Measurements from ENCODE around the gene NBPF11. TPM values are rescaled to one million over a fixed set of nuclear protein-coding genes. Genes with fewer than 3 reads are reported as not detected.

The NBPF11 gene
- total RNA-seq, 1 experiment from 2014 or later: 12.8 TPM

- no peak overlapping the region for H3K27ac Mint-ChIP-seq (ENCODE audit: unreplicated experiment)
- no peaks in the 10 kb centered on the region for H3K27me3 Mint-ChIP-seq (ENCODE audit: insufficient read depth, unreplicated experiment)
- POLR2A ChIA-PET: no interaction called here
- no peaks in the 10 kb centered on the region for H3K9me3 ChIP-seq
- TF ChIP-seq, protein P1, sequence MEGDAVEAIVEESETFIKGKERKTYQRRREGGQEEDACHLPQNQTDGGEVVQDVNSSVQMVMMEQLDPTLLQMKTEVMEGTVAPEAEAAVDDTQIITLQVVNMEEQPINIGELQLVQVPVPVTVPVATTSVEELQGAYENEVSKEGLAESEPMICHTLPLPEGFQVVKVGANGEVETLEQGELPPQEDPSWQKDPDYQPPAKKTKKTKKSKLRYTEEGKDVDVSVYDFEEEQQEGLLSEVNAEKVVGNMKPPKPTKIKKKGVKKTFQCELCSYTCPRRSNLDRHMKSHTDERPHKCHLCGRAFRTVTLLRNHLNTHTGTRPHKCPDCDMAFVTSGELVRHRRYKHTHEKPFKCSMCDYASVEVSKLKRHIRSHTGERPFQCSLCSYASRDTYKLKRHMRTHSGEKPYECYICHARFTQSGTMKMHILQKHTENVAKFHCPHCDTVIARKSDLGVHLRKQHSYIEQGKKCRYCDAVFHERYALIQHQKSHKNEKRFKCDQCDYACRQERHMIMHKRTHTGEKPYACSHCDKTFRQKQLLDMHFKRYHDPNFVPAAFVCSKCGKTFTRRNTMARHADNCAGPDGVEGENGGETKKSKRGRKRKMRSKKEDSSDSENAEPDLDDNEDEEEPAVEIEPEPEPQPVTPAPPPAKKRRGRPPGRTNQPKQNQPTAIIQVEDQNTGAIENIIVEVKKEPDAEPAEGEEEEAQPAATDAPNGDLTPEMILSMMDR (IDR thresholded peaks at IDR 0.05; ENCODE audit: insufficient read depth in 1 of 2, low read depth in 1 of 2, low read length in 1 of 2, severe bottlenecking in 1 of 2, unreplicated experiment in 1 of 2): no peak
- no peaks in the 10 kb centered on the region for H3K4me1 Mint-ChIP-seq (ENCODE audit: low read depth, unreplicated experiment)
- CTCF ChIA-PET: no interaction called here
- intact Hi-C loops (cut with micrococcal nuclease; ENCODE audit: unreplicated experiment): no loop called here
- no peak overlapping the region for H3K4me3 Mint-ChIP-seq (ENCODE audit: unreplicated experiment)
- no peak overlapping the region for H3K4me3 ChIP-seq (ENCODE audit: low read depth, low read length)
- H3K27me3 ChIP-seq (replicated peaks; ENCODE audit: control insufficient read depth, insufficient read depth, low read length): no peaks in the 10 kb centered on the region
- H3K9me3 Mint-ChIP-seq (ENCODE audit: unreplicated experiment): peaks cover 9% of the 10 kb centered on the region
- no peaks in the 10 kb centered on the region for H3K36me3 ChIP-seq (ENCODE audit: control insufficient read depth, insufficient read depth, low read length)
- H3K36me3 Mint-ChIP-seq (ENCODE audit: insufficient read depth, unreplicated experiment): no peaks in the 10 kb centered on the region
- BruUV-seq (replicated peaks): no TSS peak
- DNase-seq: no peak
- H3K4me1 ChIP-seq: peaks cover 2% of the 10 kb centered on the region; the same call in 1 of the 2 replicates
These were observed 9.2 kb upstream of the NBPF11 start for GRCh38 chr1:148161053-148161901.

DNA sequence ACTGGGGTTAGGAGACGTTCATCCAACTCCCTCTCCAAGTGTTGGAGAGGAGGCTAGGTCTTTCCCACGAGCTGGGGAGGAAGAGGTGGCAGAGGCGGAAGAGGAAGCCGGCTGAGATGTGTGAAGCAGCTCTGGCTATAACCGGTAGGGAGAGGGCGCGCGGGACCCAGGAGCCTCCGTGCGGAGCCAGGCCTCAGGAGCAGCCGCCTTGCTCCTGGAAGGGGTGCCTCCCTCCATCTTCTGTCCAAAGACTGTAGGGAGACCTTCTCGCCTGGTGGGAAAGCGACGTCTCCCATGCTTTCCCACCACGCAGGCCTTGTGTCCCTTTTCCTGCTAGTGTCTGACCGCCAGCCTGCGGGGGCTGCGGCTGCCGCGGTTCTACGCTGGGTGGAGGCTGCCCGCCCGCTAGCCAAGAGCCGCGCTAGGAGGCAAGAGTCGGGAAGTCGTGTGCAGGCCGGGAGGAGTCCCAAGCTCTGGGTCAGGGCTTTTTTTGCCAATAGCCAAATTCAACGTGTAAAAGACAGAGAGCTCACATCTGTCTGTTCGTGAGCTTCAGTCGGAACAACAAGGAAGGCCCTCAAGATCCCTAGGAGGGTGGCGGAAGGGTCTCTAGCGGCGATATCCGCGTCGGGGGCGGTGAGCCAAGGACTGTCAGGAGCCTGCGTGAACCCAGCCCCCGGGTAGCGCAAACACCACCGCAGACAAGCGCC lies 8.4 kb upstream of the NBPF11 start:
- Mint-ChIP-seq H3K9me3 (ENCODE audit: unreplicated experiment) (peaks cover 9% of the 10 kb centered on the region), H3K27ac (ENCODE audit: unreplicated experiment) (no peak overlapping the region), H3K27me3 (ENCODE audit: insufficient read depth, unreplicated experiment) (no peaks in the 10 kb centered on the region), H3K4me1 (ENCODE audit: low read depth, unreplicated experiment) (no peaks in the 10 kb centered on the region), H3K36me3 (ENCODE audit: insufficient read depth, unreplicated experiment) (no peaks in the 10 kb centered on the region), H3K4me3 (ENCODE audit: unreplicated experiment) (no peak overlapping the region)
- H3K9me3 ChIP-seq: no peaks in the 10 kb centered on the region
- no peak overlapping the region for H3K4me3 ChIP-seq (ENCODE audit: low read depth, low read length)
- no peaks in the 10 kb centered on the region for H3K4me1 ChIP-seq
- TF ChIP-seq, protein P1 (IDR thresholded peaks at IDR 0.05; ENCODE audit: insufficient read depth in 1 of 2, low read depth in 1 of 2, low read length in 1 of 2, severe bottlenecking in 1 of 2, unreplicated experiment in 1 of 2): no peak
- intact Hi-C loops (cut with micrococcal nuclease; ENCODE audit: unreplicated experiment): no loop called here
- no TSS peak for BruUV-seq (replicated peaks)
- ChIA-PET POLR2A (no interaction called here), CTCF (no interaction called here)
- H3K36me3 ChIP-seq (ENCODE audit: control insufficient read depth, insufficient read depth, low read length): no peaks in the 10 kb centered on the region
- no peak for DNase-seq
- no peaks in the 10 kb centered on the region for H3K27me3 ChIP-seq (replicated peaks; ENCODE audit: control insufficient read depth, insufficient read depth, low read length)

- Mint-ChIP-seq H3K9me3 (ENCODE audit: unreplicated experiment) (peaks cover 9% of the 10 kb centered on the region), H3K27me3 (ENCODE audit: insufficient read depth, unreplicated experiment) (no peaks in the 10 kb centered on the region), H3K4me1 (ENCODE audit: low read depth, unreplicated experiment) (no peaks in the 10 kb centered on the region), H3K4me3 (ENCODE audit: unreplicated experiment) (no peak overlapping the region), H3K36me3 (ENCODE audit: insufficient read depth, unreplicated experiment) (no peaks in the 10 kb centered on the region), H3K27ac (ENCODE audit: unreplicated experiment) (no peak overlapping the region)
- TF ChIP-seq, protein P1 (IDR thresholded peaks at IDR 0.05; ENCODE audit: insufficient read depth in 1 of 2, low read depth in 1 of 2, low read length in 1 of 2, severe bottlenecking in 1 of 2, unreplicated experiment in 1 of 2): no peak
- Histone ChIP-seq H3K4me1 (no peaks in the 10 kb centered on the region), H3K9me3 (no peaks in the 10 kb centered on the region), H3K27me3 (replicated peaks; ENCODE audit: control insufficient read depth, insufficient read depth, low read length) (no peaks in the 10 kb centered on the region), H3K36me3 (ENCODE audit: control insufficient read depth, insufficient read depth, low read length) (no peaks in the 10 kb centered on the region), H3K4me3 (ENCODE audit: low read depth, low read length) (no peak overlapping the region)
- no peak for DNase-seq
- no TSS peak for BruUV-seq (replicated peaks)
- ChIA-PET POLR2A (no interaction called here), CTCF (no interaction called here)
- intact Hi-C loops (cut with micrococcal nuclease; ENCODE audit: unreplicated experiment): no loop called here
These were observed 7.9 kb upstream of the NBPF11 start for GRCh38 chr1:148160048-148160342.

Measured in Caco-2 (cell line).